Mammary epithelial cell (primary cell): Measurements from ENCODE around the gene AMY1B.
"Not testable (repeated sequence)": the region's sequence is repeated elsewhere in the genome, so short reads cannot be mapped to it uniquely, and the experiment has no call there.

Source experiments
- EZH2 ChIP-seq: IDR thresholded peaks from 2 replicates; pipeline ENCODE4 v1.6.1; 2012; ENCODE audit warnings: low read length, inconsistent platforms, borderline replicate concordance
- TF ChIP-seq, protein P1 (sequence below), 2 donors: IDR thresholded peaks in 1 of 2; conservative IDR thresholded peaks in 1 of 2; 2 replicates each; pipeline ENCODE4 v1.5.1; 2011 to 2012; ENCODE audit warnings: inconsistent platforms in 2 of 2, low read length in 2 of 2, mild to moderate bottlenecking in 2 of 2, control low read depth in 1 of 2, low read depth in 1 of 2; ENCODE audit not compliant: insufficient read depth in 1 of 2; ENCODE audit errors: extremely low read depth in 1 of 2

DNA sequence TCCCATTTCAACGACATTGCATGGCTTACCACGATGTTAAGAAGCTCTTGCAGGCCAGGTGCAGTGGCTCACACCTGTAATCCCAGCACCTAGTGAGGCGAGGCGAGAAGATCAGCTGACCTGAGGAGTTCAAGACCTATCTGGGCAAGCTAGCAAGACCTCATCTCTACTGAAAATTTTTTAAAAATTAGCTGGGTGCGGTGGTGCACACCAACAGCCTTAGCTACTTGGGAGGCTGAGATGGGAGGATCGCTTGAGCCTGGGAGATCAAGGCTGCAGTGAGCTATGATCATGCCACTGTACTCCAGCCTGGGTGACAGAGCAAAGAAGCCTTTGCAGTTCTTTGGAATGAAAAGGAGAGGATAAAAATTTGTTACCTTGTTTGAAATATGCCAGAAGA lies 21.4 kb upstream of the AMY1B start:
- TF ChIP-seq, protein P1, sequence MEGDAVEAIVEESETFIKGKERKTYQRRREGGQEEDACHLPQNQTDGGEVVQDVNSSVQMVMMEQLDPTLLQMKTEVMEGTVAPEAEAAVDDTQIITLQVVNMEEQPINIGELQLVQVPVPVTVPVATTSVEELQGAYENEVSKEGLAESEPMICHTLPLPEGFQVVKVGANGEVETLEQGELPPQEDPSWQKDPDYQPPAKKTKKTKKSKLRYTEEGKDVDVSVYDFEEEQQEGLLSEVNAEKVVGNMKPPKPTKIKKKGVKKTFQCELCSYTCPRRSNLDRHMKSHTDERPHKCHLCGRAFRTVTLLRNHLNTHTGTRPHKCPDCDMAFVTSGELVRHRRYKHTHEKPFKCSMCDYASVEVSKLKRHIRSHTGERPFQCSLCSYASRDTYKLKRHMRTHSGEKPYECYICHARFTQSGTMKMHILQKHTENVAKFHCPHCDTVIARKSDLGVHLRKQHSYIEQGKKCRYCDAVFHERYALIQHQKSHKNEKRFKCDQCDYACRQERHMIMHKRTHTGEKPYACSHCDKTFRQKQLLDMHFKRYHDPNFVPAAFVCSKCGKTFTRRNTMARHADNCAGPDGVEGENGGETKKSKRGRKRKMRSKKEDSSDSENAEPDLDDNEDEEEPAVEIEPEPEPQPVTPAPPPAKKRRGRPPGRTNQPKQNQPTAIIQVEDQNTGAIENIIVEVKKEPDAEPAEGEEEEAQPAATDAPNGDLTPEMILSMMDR (conservative IDR thresholded peaks at IDR 0.05 in 1 of 2, IDR thresholded peaks at IDR 0.05 in 1 of 2; ENCODE audit: extremely low read depth in 1 of 2, insufficient read depth in 1 of 2, low read depth in 1 of 2, low read length in 2 of 2) = not testable (repeated sequence)
- TF ChIP-seq EZH2 = not testable (repeated sequence)
